HG02943 (cell line): Measurements from ENCODE around the gene LMF1.
"Not testable (repeated sequence)": the region's sequence is repeated elsewhere in the genome, so short reads cannot be mapped to it uniquely, and the experiment has no call there.

Source experiments
- ATAC-seq: cut with Tn5 transposase; IDR thresholded peaks from one replicate; pipeline ENCODE4 v1.9.1; 2021; ENCODE audit warnings: mild to moderate bottlenecking, low read depth, moderate library complexity; ENCODE audit not compliant: unreplicated experiment

Gene LMF1

GRCh38 chr16:821751-822150 lies 149.0 kb downstream of the LMF1 start:
- no peak for ATAC-seq

- no peak for ATAC-seq
Observed at GRCh38 chr16:820748-821147, 150.0 kb downstream of the LMF1 start.

DNA sequence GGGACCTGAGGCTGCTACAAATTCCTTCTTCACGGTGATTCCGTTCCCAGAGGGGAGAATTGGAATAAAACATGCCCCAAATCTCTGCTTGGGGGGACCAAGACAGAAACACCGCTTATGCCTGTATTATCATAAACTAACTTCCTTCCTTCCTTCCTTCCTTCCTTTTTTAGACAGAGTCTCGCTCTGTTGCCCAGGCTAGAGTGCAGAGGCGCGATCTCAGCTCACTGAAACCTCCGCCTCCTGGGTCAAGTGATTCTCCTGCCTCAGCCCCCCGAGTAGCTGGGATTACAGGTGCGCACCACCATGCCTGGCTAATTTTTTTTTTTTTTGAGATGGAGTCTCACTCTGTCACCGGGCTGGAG lies 150.8 kb downstream of the LMF1 start:
- not testable (repeated sequence) for ATAC-seq

- ATAC-seq, result no peak
Observed at GRCh38 chr16:819336-820043, 151.3 kb downstream of the LMF1 start.

- no peak for ATAC-seq
Observed at GRCh38 chr16:818592-818991, 152.2 kb downstream of the LMF1 start.

DNA sequence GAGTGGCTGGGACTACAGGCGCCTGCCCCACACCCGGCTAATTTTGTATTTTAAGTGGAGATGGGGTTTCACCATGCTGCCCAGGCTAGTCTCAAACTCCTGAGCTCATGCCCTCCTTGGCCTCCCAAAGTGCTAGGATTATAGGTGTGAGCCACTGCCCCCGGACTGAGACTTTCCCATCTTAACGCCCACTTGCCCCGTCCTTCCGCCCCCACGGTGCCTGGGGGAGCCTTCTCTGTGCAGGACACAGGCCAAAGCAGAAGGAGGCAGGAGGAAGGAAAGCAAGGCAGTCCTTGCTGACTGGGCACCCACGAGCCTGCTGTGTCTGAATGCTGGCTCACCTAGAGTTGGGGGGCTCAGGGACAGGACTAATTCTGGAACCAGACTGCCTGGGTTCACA lies 152.7 kb downstream of the LMF1 start:
- ATAC-seq, result no peak

GRCh38 chr16:817001-817906 lies 153.5 kb downstream of the LMF1 start:
- ATAC-seq, result no peak

GRCh38 chr16:815861-816260 lies 154.9 kb downstream of the LMF1 start:
- no peak for ATAC-seq

DNA sequence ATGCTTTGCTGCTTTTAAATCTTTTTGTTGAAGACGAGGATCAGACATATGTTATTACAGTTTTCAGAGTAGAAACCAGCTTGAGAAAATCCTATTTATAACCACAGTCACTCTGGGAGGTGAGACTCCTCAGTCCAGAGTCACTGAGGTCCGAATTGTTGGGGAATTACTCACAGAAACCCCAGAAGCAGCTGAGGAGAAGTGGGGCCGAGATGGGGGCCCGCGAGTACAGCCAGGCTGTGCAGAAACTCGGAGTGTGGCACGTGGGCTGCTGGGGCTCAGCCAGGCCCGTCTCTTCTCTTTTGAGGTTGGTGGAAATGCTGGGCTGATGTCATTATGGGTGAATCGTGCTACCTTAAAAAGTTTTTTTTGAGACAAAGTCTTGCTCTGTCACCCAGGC lies 155.8 kb downstream of the LMF1 start:
- ATAC-seq, result no peak

DNA sequence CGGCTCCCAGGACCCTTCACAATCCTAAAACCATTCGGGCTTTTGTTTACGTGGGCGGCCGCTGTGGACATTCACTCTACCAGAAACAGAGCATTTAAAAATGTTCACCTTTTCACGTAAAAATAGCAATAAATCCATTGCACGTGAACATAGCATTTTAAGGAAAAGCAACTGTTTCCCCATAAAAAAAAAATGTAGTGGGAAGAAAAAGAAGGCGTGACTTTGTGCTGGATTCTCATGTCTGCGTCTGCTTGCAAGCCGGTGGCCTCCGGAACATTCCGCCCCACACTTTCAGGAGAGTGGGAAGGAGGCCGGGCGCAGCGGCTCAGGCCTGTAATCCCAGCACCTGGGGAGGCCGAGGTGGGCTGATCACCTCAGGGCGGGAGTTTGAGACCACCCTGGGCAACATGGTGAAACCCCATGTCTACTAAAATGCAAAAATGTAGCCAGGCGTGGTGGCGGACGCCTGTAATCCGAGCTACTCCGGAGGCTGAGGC lies 156.8 kb downstream of the LMF1 start:
- no peak for ATAC-seq

GRCh38 chr16:813204-813915 lies 157.4 kb downstream of the LMF1 start:
- no peak for ATAC-seq

DNA sequence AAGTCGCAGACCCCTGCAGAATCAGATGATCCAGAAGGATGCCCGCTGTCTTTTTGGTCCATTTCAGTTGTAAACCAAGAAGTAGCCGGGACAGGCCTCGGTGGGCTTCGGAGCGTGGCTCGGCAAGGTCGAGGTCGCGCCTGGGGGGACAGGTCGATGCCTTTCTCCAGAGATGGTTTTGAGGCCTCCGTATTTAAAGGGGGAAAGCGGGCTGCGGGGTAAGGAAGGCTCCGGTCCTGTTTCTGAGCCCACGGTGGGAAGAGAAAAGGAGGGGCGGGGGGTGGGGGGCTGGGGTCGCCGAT lies 162.7 kb downstream of the LMF1 start:
- ATAC-seq, result no peak

GRCh38 chr16:807347-808084 lies 163.3 kb downstream of the LMF1 start:
- peak; percentile 83 for ATAC-seq

GRCh38 chr16:805474-805873 lies 165.3 kb downstream of the LMF1 start:
- ATAC-seq, result no peak

DNA sequence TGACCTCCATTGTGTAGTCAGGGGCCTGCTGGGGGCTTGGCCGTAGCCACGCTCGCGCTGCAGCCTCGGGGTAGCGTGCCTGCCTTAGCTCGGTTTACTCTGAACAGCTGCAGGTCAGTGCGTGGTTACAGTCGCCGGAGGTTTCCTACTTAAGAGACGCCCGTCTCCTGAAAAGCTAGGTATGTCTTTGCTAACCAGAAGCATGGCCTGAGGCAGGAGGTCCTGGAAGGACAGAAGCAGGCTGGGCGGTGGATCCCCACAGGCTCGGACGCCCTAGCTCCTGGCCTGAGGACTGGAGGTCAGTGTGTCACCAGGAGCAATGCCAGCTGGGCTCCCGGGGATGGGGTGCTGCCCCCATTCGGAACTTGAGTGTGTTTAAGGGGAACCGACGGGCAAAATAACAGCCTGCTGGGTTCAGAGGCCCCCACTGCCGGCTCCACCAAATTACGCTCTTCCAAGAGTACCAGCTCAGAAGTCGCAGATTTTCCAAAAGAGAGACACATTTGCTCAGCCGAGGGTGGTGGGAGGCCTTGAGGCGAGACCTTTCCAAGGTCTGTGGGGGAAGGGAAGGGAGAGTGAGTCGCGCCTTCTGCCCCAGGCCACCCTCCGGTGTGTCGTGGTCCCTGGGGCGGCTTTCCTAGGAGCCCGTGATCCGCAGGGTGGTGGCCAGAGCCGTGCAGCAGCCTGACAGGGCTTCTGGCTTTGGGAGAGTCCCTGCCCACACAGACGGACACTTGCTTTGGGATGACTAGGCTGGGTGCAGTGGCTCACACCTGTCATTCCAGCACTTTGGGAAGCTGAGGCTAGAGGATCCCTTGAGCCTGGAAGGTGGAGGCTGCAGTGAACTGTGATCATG lies 166.4 kb downstream of the LMF1 start:
- ATAC-seq, result no peak

DNA sequence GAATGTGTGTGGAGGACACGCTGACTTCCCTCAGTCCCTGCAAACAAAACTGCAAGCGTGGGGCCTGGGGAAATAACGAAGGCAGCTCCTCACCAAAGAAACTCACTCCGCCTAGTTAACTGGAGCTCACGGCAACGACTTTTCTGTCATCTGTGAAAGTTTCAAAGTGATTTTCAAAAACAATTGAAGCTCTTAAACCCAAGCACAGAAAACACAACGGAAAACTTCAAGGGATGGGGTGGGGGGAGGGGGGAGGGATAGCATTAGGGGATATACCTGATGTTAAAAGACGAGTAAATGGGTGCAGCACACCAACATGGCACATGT lies 167.1 kb downstream of the LMF1 start:
- no peak for ATAC-seq
